K562 (cell line): Measurements from ENCODE around the gene DDX5. TPM values are rescaled to one million over a fixed set of nuclear protein-coding genes. Genes with fewer than 3 reads are reported as not detected.
A peak's percentile ranks its signal among the peaks of the same experiment; 100 is the strongest.

ENCODE experiments used
- CCNT2 ChIP-seq: IDR thresholded peaks from 2 replicates; pipeline ENCODE4 v1.6.1; 2011; ENCODE audit warnings: borderline replicate concordance, low read depth, mild to moderate bottlenecking, moderate library complexity, mixed read lengths, low read length; ENCODE audit not compliant: insufficient read length; ENCODE audit errors: extremely low read depth
- CHD2 ChIP-seq: IDR thresholded peaks from 2 replicates; pipeline ENCODE4 v1.6.1; 2011; ENCODE audit warnings: low read depth, low read length
- HOMEZ ChIP-seq: fragments of 250-450 bp; sonication (Bioruptor Pico); IDR thresholded peaks from 2 replicates; pipeline ENCODE4 v1.4.0; 2020; ENCODE audit warnings: mild to moderate bottlenecking, moderate library complexity
- IRF9 ChIP-seq: fragments of 450-650 bp; IDR thresholded peaks from 2 replicates; pipeline ENCODE4 v1.6.1; 2016; ENCODE audit warnings: missing biosample characterization, missing genetic modification characterization
- NR2C2 ChIP-seq, 2 experiments: fragments of 200-800 bp in 1 of 2; sonication (Bioruptor generic) in 1 of 2; sonication (generic) in 1 of 2; formaldehyde crosslinking in 1 of 2; IDR thresholded peaks; 2 replicates each; pipeline versions ENCODE4 v1.6.1 to v1.8.0; 2016 to 2022; ENCODE audit warnings: mild to moderate bottlenecking in 1 of 2, missing compliant biosample characterization in 1 of 2, missing genetic modification characterization in 1 of 2, missing genetic modification reagents in 1 of 2
- RB1 ChIP-seq: fragments of 450-650 bp; IDR thresholded peaks from 2 replicates; pipeline ENCODE4 v1.6.1; 2017; ENCODE audit warnings: low read depth, mild to moderate bottlenecking
- RFX1 ChIP-seq: fragments of 450-650 bp; IDR thresholded peaks from 2 replicates; pipeline ENCODE4 v1.6.1; 2016; ENCODE audit warnings: mild to moderate bottlenecking, moderate library complexity
- THRAP3 ChIP-seq: fragments of 450-650 bp; IDR thresholded peaks from 2 replicates; pipeline ENCODE4 v1.6.1; 2016; ENCODE audit warnings: mild to moderate bottlenecking, inconsistent platforms, borderline replicate concordance
- U2AF1 ChIP-seq: fragments of 200-400 bp; formaldehyde crosslinking; optimal IDR thresholded peaks from 2 replicates; pipeline ENCODE3; 2017; ENCODE audit warnings: mild to moderate bottlenecking, low read depth, low read length, moderate library complexity
- ZNF146 ChIP-seq: IDR thresholded peaks from one replicate; pipeline ENCODE4 v1.6.1; 2018; ENCODE audit warnings: missing compliant biosample characterization; ENCODE audit not compliant: unreplicated experiment
- ZNF695 ChIP-seq: fragments of 450-650 bp; formaldehyde crosslinking; IDR thresholded peaks from 2 replicates; pipeline ENCODE4 v1.4.0; 2020; ENCODE audit warnings: mild to moderate bottlenecking, moderate library complexity
- ZNF766 ChIP-seq: fragments of 200-800 bp; sonication (Bioruptor generic); conservative IDR thresholded peaks from 2 replicates; pipeline ENCODE4 v1.6.1; 2016; ENCODE audit warnings: missing genetic modification characterization, missing compliant biosample characterization
- polyA plus RNA-seq, 8 experiments: library from polyadenylated mRNA; depleted of rRNA in 4 of 8; stranded (reverse) in 5 of 8; unstranded in 3 of 8; fragments of >200 nt; fragmentation: Nextera tagmentation in 2 of 8; fragmentation: Illumina TruSeq in 1 of 8; extraction: Ambion mirVana in 2 of 8; extraction: Trizol in 1 of 8; gene quantifications; 2 replicates each; pipeline versions ENCODE4 v1.2.1 to v1.2.3, GENCODE V29; 2011 to 2014; ENCODE audit warnings: inconsistent platforms in 1 of 8, missing spikeins in 1 of 8
- total RNA-seq, 7 experiments: library from RNA; depleted of rRNA in 6 of 7; stranded (reverse); fragments of >200 nt in 6 of 7; fragmentation: Illumina TruSeq in 2 of 7; extraction: Trizol in 2 of 7; gene quantifications; 2 replicates each; pipeline versions ENCODE4 v1.2.1 to v1.2.3, GENCODE V29; 2011 to 2021; ENCODE audit warnings: low replicate concordance in 1 of 7
- TF ChIP-seq, protein P1 (sequence below): sonication (generic); formaldehyde crosslinking; IDR thresholded peaks from 2 replicates; pipeline ENCODE4 v1.8.1; 2023; ENCODE audit warnings: mild to moderate bottlenecking, missing genetic modification reagents
- TF ChIP-seq, protein P2 (sequence below): fragments of 450-650 bp; conservative IDR thresholded peaks from 2 replicates; pipeline ENCODE4 v1.6.1; 2016; ENCODE audit warnings: missing genetic modification characterization, low read depth, mild to moderate bottlenecking, control low read depth, missing compliant biosample characterization
- TF ChIP-seq, protein P3 (sequence below): sonication (generic); formaldehyde crosslinking; IDR thresholded peaks from 2 replicates; pipeline ENCODE4 v1.8.1; 2023; ENCODE audit warnings: mild to moderate bottlenecking, missing genetic modification reagents

Gene DDX5
- total and polyA plus RNA-seq, 9 of the 15 experiments (the other 6 are each of a cell fraction or from before 2014, with no cell fraction given), result 306 to 1,639 (median 604) TPM

GRCh38 chr17:64496786-64497564 lies 9.1 kb downstream of the DDX5 start, which contains the start of gene POLG2 (continued):
- TF ChIP-seq IRF9 (tag) (no peak), CCNT2 (peak; percentile 92), ZNF146 (no peak), RB1 (peak; percentile 38; the same call in 1 of the 2 replicates), U2AF1 (no peak), CHD2 (0 out of 2 replicates have a peak, but pooled peaks have one; percentile 29), HOMEZ (peak; percentile 51; the same call in 1 of the 2 replicates), THRAP3 (peak; percentile 84), RFX1 (peak; percentile 46; the same call in 1 of the 2 replicates), ZNF766 (CRISPR knock-in tag) (no peak), ZNF695 (0 out of 2 replicates have a peak, but pooled peaks have one; percentile 54), NR2C2 (CRISPR knock-in tag; IDR thresholded peaks at IDR 0.05) (peak; percentile 27; the same call in 1 of the 2 replicates), NR2C2 (tag; IDR thresholded peaks at IDR 0.05) (peak; percentile 85)
- TF ChIP-seq, protein P1, sequence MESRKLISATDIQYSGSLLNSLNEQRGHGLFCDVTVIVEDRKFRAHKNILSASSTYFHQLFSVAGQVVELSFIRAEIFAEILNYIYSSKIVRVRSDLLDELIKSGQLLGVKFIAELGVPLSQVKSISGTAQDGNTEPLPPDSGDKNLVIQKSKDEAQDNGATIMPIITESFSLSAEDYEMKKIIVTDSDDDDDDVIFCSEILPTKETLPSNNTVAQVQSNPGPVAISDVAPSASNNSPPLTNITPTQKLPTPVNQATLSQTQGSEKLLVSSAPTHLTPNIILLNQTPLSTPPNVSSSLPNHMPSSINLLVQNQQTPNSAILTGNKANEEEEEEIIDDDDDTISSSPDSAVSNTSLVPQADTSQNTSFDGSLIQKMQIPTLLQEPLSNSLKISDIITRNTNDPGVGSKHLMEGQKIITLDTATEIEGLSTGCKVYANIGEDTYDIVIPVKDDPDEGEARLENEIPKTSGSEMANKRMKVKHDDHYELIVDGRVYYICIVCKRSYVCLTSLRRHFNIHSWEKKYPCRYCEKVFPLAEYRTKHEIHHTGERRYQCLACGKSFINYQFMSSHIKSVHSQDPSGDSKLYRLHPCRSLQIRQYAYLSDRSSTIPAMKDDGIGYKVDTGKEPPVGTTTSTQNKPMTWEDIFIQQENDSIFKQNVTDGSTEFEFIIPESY (CRISPR knock-in tag), result no peak
- TF ChIP-seq, protein P2, sequence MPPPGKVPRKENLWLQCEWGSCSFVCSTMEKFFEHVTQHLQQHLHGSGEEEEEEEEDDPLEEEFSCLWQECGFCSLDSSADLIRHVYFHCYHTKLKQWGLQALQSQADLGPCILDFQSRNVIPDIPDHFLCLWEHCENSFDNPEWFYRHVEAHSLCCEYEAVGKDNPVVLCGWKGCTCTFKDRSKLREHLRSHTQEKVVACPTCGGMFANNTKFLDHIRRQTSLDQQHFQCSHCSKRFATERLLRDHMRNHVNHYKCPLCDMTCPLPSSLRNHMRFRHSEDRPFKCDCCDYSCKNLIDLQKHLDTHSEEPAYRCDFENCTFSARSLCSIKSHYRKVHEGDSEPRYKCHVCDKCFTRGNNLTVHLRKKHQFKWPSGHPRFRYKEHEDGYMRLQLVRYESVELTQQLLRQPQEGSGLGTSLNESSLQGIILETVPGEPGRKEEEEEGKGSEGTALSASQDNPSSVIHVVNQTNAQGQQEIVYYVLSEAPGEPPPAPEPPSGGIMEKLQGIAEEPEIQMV, result 0 out of 2 replicates have a peak, but pooled peaks have one; percentile 50
- TF ChIP-seq, protein P3, sequence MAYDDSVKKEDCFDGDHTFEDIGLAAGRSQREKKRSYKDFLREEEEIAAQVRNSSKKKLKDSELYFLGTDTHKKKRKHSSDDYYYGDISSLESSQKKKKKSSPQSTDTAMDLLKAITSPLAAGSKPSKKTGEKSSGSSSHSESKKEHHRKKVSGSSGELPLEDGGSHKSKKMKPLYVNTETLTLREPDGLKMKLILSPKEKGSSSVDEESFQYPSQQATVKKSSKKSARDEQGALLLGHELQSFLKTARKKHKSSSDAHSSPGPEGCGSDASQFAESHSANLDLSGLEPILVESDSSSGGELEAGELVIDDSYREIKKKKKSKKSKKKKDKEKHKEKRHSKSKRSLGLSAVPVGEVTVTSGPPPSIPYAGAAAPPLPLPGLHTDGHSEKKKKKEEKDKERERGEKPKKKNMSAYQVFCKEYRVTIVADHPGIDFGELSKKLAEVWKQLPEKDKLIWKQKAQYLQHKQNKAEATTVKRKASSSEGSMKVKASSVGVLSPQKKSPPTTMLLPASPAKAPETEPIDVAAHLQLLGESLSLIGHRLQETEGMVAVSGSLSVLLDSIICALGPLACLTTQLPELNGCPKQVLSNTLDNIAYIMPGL (CRISPR knock-in tag), result peak; percentile 73; the same call in 1 of the 2 replicates
